Liver (tissue), 9 donors: ENCODE results near the gene MSMO1. TPM values are rescaled to one million over a fixed set of nuclear protein-coding genes. Genes with fewer than 3 reads are reported as not detected.

Source experiments
- DNase-seq: peaks from one replicate; pipeline ENCODE4 v3.0.0-alpha.2; 2017; ENCODE audit warnings: low spot score
- H3K27ac ChIP-seq, 2 donors: one replicate each; pipeline ENCODE4 v1.7.0; 2013; ENCODE audit warnings: inconsistent platforms in 2 of 2, low read length in 2 of 2, control low read depth in 1 of 2, low read depth in 1 of 2, mild to moderate bottlenecking in 1 of 2
- H3K27me3 ChIP-seq, 4 donors: one replicate each; pipeline versions ENCODE4 v1.6.1 to v1.7.0; 2013; ENCODE audit warnings: low read length in 3 of 4, inconsistent platforms in 1 of 4, mild to moderate bottlenecking in 1 of 4, moderate library complexity in 1 of 4; ENCODE audit not compliant: control insufficient read depth in 4 of 4, insufficient read depth in 4 of 4
- H3K36me3 ChIP-seq, 4 donors: one replicate each; pipeline versions ENCODE4 v1.6.1 to v1.7.0; 2013; ENCODE audit warnings: low read length in 3 of 4, mild to moderate bottlenecking in 3 of 4, low read depth in 1 of 4, moderate library complexity in 1 of 4; ENCODE audit not compliant: control insufficient read depth in 4 of 4, insufficient read depth in 3 of 4
- H3K4me1 ChIP-seq, 4 donors: one replicate each; pipeline versions ENCODE4 v1.6.1 to v1.7.0; 2013; ENCODE audit warnings: low read length in 3 of 4, mild to moderate bottlenecking in 3 of 4, moderate library complexity in 1 of 4; ENCODE audit not compliant: control insufficient read depth in 4 of 4, insufficient read depth in 4 of 4
- H3K4me3 ChIP-seq, 3 donors: one replicate each; pipeline versions ENCODE4 v1.6.1 to v1.7.0; 2013; ENCODE audit warnings: low read length in 3 of 3, control low read depth in 1 of 3, low read depth in 1 of 3, mild to moderate bottlenecking in 1 of 3
- H3K9ac ChIP-seq, 2 donors: one replicate each; pipeline ENCODE4 v1.7.0; 2013; ENCODE audit warnings: low read length in 2 of 2, mild to moderate bottlenecking in 2 of 2, moderate library complexity in 2 of 2, control low read depth in 1 of 2, low read depth in 1 of 2
- H3K9me3 ChIP-seq, 4 donors: one replicate each; pipeline versions ENCODE4 v1.6.1 to v1.7.0; 2013; ENCODE audit warnings: low read length in 3 of 4; ENCODE audit not compliant: control insufficient read depth in 4 of 4
- ATF3 ChIP-seq: IDR thresholded peaks from 2 replicates; pipeline ENCODE4 v1.6.1; 2016; ENCODE audit warnings: antibody characterized with exemption
- CTCF ChIP-seq: fragments of 150-350 bp; IDR thresholded peaks from 2 replicates; pipeline ENCODE4 v1.5.1; 2017; ENCODE audit warnings: improper control_type of control experiment, low read depth, low read length; ENCODE audit not compliant: missing input control
- EGR1 ChIP-seq, 2 donors: IDR thresholded peaks; 2 replicates each; pipeline ENCODE4 v1.6.1; 2016 to 2018; ENCODE audit warnings: antibody characterized with exemption in 2 of 2, low read depth in 2 of 2
- FOXA1 ChIP-seq: IDR thresholded peaks from 2 replicates; pipeline ENCODE4 v1.6.1; 2016; ENCODE audit warnings: antibody characterized with exemption
- FOXA2 ChIP-seq: IDR thresholded peaks from 2 replicates; pipeline ENCODE4 v1.6.1; 2016; ENCODE audit warnings: antibody characterized with exemption
- GABPA ChIP-seq, 2 donors: IDR thresholded peaks in 1 of 2; conservative IDR thresholded peaks in 1 of 2; 2 replicates each; pipeline ENCODE4 v1.6.1; 2016; ENCODE audit warnings: antibody characterized with exemption in 2 of 2, mild to moderate bottlenecking in 1 of 2, moderate library complexity in 1 of 2
- HNF4A ChIP-seq, 2 donors: conservative IDR thresholded peaks; 2 replicates each; pipeline ENCODE4 v1.6.1; 2016; ENCODE audit warnings: antibody characterized with exemption in 2 of 2, mild to moderate bottlenecking in 2 of 2
- HNF4G ChIP-seq: IDR thresholded peaks from 2 replicates; pipeline ENCODE4 v1.6.1; 2016; ENCODE audit warnings: antibody characterized with exemption
- JUND ChIP-seq, 2 donors: IDR thresholded peaks; 2 replicates each; pipeline ENCODE4 v1.6.1; 2016; ENCODE audit warnings: antibody characterized with exemption in 2 of 2
- MAX ChIP-seq: IDR thresholded peaks from 2 replicates; pipeline ENCODE4 v1.6.1; 2016; ENCODE audit warnings: antibody characterized with exemption
- NR2F2 ChIP-seq: IDR thresholded peaks from 2 replicates; pipeline ENCODE4 v1.6.1; 2016; ENCODE audit warnings: antibody characterized with exemption
- REST ChIP-seq: IDR thresholded peaks from 2 replicates; pipeline ENCODE4 v1.6.1; 2016; ENCODE audit warnings: antibody characterized with exemption, mild to moderate bottlenecking
- RXRA ChIP-seq, 2 donors: IDR thresholded peaks; 2 replicates each; pipeline ENCODE4 v1.6.1; 2017 to 2018; ENCODE audit warnings: antibody characterized with exemption in 2 of 2, mild to moderate bottlenecking in 1 of 2
- SP1 ChIP-seq: IDR thresholded peaks from 2 replicates; pipeline ENCODE4 v1.6.1; 2018; ENCODE audit warnings: antibody characterized with exemption, mild to moderate bottlenecking
- TAF1 ChIP-seq: conservative IDR thresholded peaks from 2 replicates; pipeline ENCODE4 v1.6.1; 2016; ENCODE audit warnings: antibody characterized with exemption, mild to moderate bottlenecking
- YY1 ChIP-seq: IDR thresholded peaks from 2 replicates; pipeline ENCODE4 v1.6.1; 2016; ENCODE audit warnings: antibody characterized with exemption, mild to moderate bottlenecking
- ZBTB33 ChIP-seq: IDR thresholded peaks from 2 replicates; pipeline ENCODE4 v1.6.1; 2016; ENCODE audit warnings: antibody characterized with exemption
- WGBS: extraction: QIAGEN DNeasy Blood & Tissue Kit; methylation state at CpG from one replicate; pipeline ENCODE4 v1.1.7; 2013; 5-methylcytosine and 5-hydroxymethylcytosine counted together
- polyA plus RNA-seq, 2 donors: library from polyadenylated mRNA; stranded (reverse) in 1 of 2; unstranded in 1 of 2; fragments of 200-250 nt in 1 of 2; fragments of >200 nt in 1 of 2; fragmentation: Nextera tagmentation in 1 of 2; extraction: Ambion mirVana in 1 of 2; gene quantifications; one replicate each; pipeline versions ENCODE4 v1.2.1 to v1.2.3, GENCODE V29; 2013 to 2015
- total RNA-seq, 2 donors: library from RNA; depleted of rRNA; stranded (reverse); fragments of >200 nt; gene quantifications; one replicate each; pipeline ENCODE4 v1.2.3, GENCODE V29; 2014
- donor health status: healthy.
- donor health status: healthy.
- donor health status: healthy.
- donor health status: healthy.
- donor health status: healthy.

MSMO1 gene
- total and polyA plus RNA-seq, 4 donors, result 153 to 721 (median 326) TPM

GRCh38 chr4:165370530-165370929 is 43.1 kb downstream of the MSMO1 start:
- Histone ChIP-seq H3K27me3 (no peaks in the 10 kb centered on the region), H3K4me1 (peaks cover 0 to 4% (median 0%) of the 10 kb centered on the region in 4 donors), H3K9me3 (no peaks in the 10 kb centered on the region), H3K4me3 (no peak overlapping the region), H3K9ac (no peak overlapping the region), H3K36me3 (no peaks in the 10 kb centered on the region), H3K27ac (no peak overlapping the region)
- 88% methylated on average over 1 of the region's 1 CpG for WGBS
- DNase-seq, result no peak
- TF ChIP-seq SP1 (no peak), ZBTB33 (no peak), GABPA (IDR thresholded peaks at IDR 0.05 in 1 of 2, conservative IDR thresholded peaks at IDR 0.05 in 1 of 2) (no peak), RXRA (IDR thresholded peaks at IDR 0.05) (no peak), NR2F2 (no peak), YY1 (no peak), EGR1 (IDR thresholded peaks at IDR 0.05; ENCODE audit: low read depth in 2 of 2) (no peak)

- H3K4me1 ChIP-seq, result peaks cover 4 to 10% (median 5%) of the 10 kb centered on the region in 4 donors
- TF ChIP-seq ATF3 (no peak), NR2F2 (no peak), HNF4G (no peak)
- H3K27me3 ChIP-seq, result no peaks in the 10 kb centered on the region
Measured at GRCh38 chr4:165375465-165375864, 48.0 kb downstream of the MSMO1 start.

GRCh38 chr4:165378398-165378744 is 50.9 kb downstream of the MSMO1 start:
- WGBS, result 65% methylated on average over 1 of the region's 1 CpG

More at GRCh38 chr4:165375465-165375864, 48.0 kb downstream of the MSMO1 start:
- H3K9ac ChIP-seq, result no peak overlapping the region
- no peak overlapping the region for H3K27ac ChIP-seq
- no peaks in the 10 kb centered on the region for H3K9me3 ChIP-seq
- 86% methylated on average over 2 of the region's 2 CpGs for WGBS
- no peaks in the 10 kb centered on the region for H3K36me3 ChIP-seq
- no peak overlapping the region for H3K4me3 ChIP-seq
- DNase-seq, result no peak

More at GRCh38 chr4:165378398-165378744, 50.9 kb downstream of the MSMO1 start:
- H3K36me3 ChIP-seq, result no peaks in the 10 kb centered on the region
- H3K27me3 ChIP-seq, result no peaks in the 10 kb centered on the region
- no peak for TF ChIP-seq SP1
- no peak for TF ChIP-seq FOXA2
- no peak for TF ChIP-seq FOXA1
- no peak for TF ChIP-seq CTCF
- no peak for TF ChIP-seq TAF1
- no peak for TF ChIP-seq MAX
- TF ChIP-seq HNF4A (conservative IDR thresholded peaks at IDR 0.05), result no peak
- no peak for TF ChIP-seq ATF3
- no peak for TF ChIP-seq REST
- TF ChIP-seq YY1, result no peak
- TF ChIP-seq GABPA (IDR thresholded peaks at IDR 0.05 in 1 of 2, conservative IDR thresholded peaks at IDR 0.05 in 1 of 2), result no peak
- TF ChIP-seq JUND (IDR thresholded peaks at IDR 0.05), result no peak
- TF ChIP-seq EGR1 (IDR thresholded peaks at IDR 0.05; ENCODE audit: low read depth in 2 of 2), result no peak
- no peak for TF ChIP-seq HNF4G
- no peak for TF ChIP-seq NR2F2
- H3K27ac ChIP-seq, result no peak overlapping the region
- H3K4me3 ChIP-seq, result peak overlapping the region; percentile 50 to 66 (median 65)
- H3K9me3 ChIP-seq, result no peaks in the 10 kb centered on the region
- H3K9ac ChIP-seq, result peak overlapping the region in 1 of 2 donors; percentile 62
- no peak for DNase-seq
- peaks cover 4 to 10% (median 5%) of the 10 kb centered on the region in 4 donors for H3K4me1 ChIP-seq
